Measurements from ENCODE around the gene B4GALNT3.

GRCh38 chr12:490260-490659 is 30.5 kb downstream of the B4GALNT3 start:
- TF ChIP-seq, protein P1, sequence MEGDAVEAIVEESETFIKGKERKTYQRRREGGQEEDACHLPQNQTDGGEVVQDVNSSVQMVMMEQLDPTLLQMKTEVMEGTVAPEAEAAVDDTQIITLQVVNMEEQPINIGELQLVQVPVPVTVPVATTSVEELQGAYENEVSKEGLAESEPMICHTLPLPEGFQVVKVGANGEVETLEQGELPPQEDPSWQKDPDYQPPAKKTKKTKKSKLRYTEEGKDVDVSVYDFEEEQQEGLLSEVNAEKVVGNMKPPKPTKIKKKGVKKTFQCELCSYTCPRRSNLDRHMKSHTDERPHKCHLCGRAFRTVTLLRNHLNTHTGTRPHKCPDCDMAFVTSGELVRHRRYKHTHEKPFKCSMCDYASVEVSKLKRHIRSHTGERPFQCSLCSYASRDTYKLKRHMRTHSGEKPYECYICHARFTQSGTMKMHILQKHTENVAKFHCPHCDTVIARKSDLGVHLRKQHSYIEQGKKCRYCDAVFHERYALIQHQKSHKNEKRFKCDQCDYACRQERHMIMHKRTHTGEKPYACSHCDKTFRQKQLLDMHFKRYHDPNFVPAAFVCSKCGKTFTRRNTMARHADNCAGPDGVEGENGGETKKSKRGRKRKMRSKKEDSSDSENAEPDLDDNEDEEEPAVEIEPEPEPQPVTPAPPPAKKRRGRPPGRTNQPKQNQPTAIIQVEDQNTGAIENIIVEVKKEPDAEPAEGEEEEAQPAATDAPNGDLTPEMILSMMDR (conservative IDR thresholded peaks at IDR 0.05 in 1 of 2, IDR thresholded peaks at IDR 0.05 in 1 of 2; ENCODE audit: low read depth in 1 of 2, low read length in 2 of 2), result no peak
- no peak for TF ChIP-seq EZH2 (IDR thresholded peaks at IDR 0.05; ENCODE audit: low read length, missing control alignments)

All from fibroblast of lung (primary cell).